Testis (tissue), 2 donors: ENCODE results near the gene IRS1.

Experiments used
- CTCF ChIP-seq, 3 experiments: fragments of 450-650 bp in 2 of 3; fragments of 200-600 bp in 1 of 3; sonication (generic) in 1 of 3; IDR thresholded peaks; one replicate each; pipeline ENCODE4 v1.5.1; 2016 to 2019; ENCODE audit warnings: antibody characterized with exemption in 3 of 3, mild to moderate bottlenecking in 2 of 3, moderate library complexity in 1 of 3
- POLR2A ChIP-seq: fragments of 450-650 bp; IDR thresholded peaks from one replicate; pipeline ENCODE4 v1.6.1; 2017; ENCODE audit warnings: antibody characterized with exemption, mild to moderate bottlenecking, moderate library complexity

GRCh38 chr2:226717719-226718118 lies 81.9 kb downstream of the IRS1 start:
- no peak for TF ChIP-seq CTCF (IDR thresholded peaks at IDR 0.05)
- TF ChIP-seq POLR2A, result no peak
